Ectodermal cell (in vitro differentiated cells): ENCODE measurements around the gene NEIL1.
"Not testable (repeated sequence)": the region's sequence is repeated elsewhere in the genome, so short reads cannot be mapped to it uniquely, and the experiment has no call there.

Experiments used
- H3K27ac ChIP-seq: 2 replicates; pipeline ENCODE4 v1.7.0; 2013; ENCODE audit warnings: mild to moderate bottlenecking, low read depth, low read length; ENCODE audit not compliant: insufficient read depth, poor library complexity, severe bottlenecking
- H3K27me3 ChIP-seq: 2 replicates; pipeline ENCODE4 v1.7.0; 2013; ENCODE audit warnings: mild to moderate bottlenecking, low read length; ENCODE audit not compliant: insufficient read depth, control insufficient read depth, poor library complexity, severe bottlenecking
- H3K36me3 ChIP-seq: one replicate; pipeline ENCODE4 v1.7.0; 2013; ENCODE audit warnings: low read length; ENCODE audit not compliant: control insufficient read depth, insufficient read depth
- H3K4me1 ChIP-seq: one replicate; pipeline ENCODE4 v1.7.0; 2013; ENCODE audit warnings: low read length; ENCODE audit not compliant: control insufficient read depth, insufficient read depth
- H3K4me3 ChIP-seq: 2 replicates; pipeline ENCODE4 v1.7.0; 2013; ENCODE audit warnings: low read depth, low read length, control low read depth; ENCODE audit not compliant: insufficient read depth
- H3K9me3 ChIP-seq: 2 replicates; pipeline ENCODE4 v1.7.0; 2013; ENCODE audit warnings: mild to moderate bottlenecking, low read length, moderate library complexity; ENCODE audit not compliant: control insufficient read depth
- WGBS, 2 experiments: methylation state at CpG; one replicate each; pipeline ENCODE4 v1.1.7; 2013; ENCODE audit warnings: missing lambda C conversion rate in 2 of 2; 5-methylcytosine and 5-hydroxymethylcytosine counted together

Gene NEIL1

DNA sequence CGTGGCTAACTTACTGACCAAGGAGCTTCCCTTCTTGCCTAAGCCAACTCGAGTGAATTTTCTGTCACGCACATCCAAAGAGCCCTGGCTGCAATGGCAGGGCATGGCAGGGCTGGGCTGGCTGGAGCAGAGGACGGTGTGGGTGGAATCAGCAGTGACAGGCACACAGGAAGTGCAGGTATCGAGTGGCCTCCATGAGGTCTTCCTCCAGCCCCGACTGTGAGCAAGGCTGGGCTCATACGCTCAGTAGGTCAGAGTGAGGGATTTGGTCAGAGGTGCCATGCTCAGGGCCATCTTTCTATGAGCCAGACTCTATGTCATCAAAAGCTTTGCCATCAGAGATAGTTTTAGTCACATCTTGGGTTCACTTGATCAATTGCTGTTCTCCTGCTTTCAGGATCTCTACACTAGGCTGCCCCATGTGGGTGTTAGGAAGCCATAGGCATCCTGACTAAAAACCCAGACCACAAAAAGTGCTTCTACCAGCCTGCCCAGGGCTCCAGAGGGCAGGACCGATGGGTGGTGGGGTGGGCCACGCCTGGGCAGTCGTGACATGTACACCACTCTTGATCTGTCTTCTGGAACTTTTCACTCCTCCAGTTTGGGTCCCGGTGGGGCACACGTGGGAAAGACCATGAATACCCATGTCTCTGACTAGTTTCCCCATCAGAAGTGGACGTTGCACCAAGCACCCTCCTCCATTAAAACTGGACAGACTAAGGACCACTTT, 33.6 kb upstream of the NEIL1 start:
- peaks cover 2% of the 10 kb centered on the region for H3K27me3 ChIP-seq
- H3K9me3 ChIP-seq: no peaks in the 10 kb centered on the region
- H3K36me3 ChIP-seq: no peaks in the 10 kb centered on the region
- no peaks in the 10 kb centered on the region for H3K4me1 ChIP-seq
- no peak overlapping the region for H3K27ac ChIP-seq
- 92 to 93% methylated on average over 13 of the region's 13 CpGs for WGBS, 2 experiments
- H3K4me3 ChIP-seq: no peak overlapping the region

- no peaks in the 10 kb centered on the region for H3K9me3 ChIP-seq
- no peaks in the 10 kb centered on the region for H3K36me3 ChIP-seq
- H3K27me3 ChIP-seq: no peaks in the 10 kb centered on the region
- no peak overlapping the region for H3K27ac ChIP-seq
- no peaks in the 10 kb centered on the region for H3K4me1 ChIP-seq
- 86 to 87% methylated on average over 5 of the region's 5 CpGs for WGBS, 2 experiments
- H3K4me3 ChIP-seq: no peak overlapping the region
Observed at GRCh38 chr15:75314552-75315290, 32.1 kb upstream of the NEIL1 start.

- not testable (repeated sequence) for H3K27ac ChIP-seq, H3K4me3 ChIP-seq, H3K9me3 ChIP-seq, H3K27me3 ChIP-seq, H3K4me1 ChIP-seq, H3K36me3 ChIP-seq
- WGBS, 2 experiments: 86 to 92% methylated on average over 5 of the region's 5 CpGs
Observed at GRCh38 chr15:75319231-75319897, 27.5 kb upstream of the NEIL1 start.

DNA sequence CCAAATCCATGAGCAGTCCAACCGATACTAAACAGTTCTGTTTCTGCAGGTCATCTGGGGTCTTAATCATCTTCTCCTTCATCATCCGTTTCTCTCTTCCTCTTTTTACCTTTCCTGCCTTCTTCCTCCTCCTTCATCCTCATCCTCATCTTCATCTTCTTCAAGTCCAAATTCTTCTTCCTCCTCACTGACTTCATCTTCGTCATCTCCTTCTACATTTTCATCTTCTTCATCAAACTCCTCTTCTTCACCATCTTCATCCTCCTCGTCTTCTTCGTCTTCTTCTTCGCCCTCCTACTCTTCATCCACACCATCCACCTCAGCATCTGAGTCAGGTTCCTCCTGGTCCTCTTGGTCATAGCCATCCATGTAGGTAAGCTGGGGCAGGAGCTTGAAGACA, 25.1 kb upstream of the NEIL1 start:
- Histone ChIP-seq H3K27ac (no peak overlapping the region), H3K36me3 (no peaks in the 10 kb centered on the region), H3K9me3 (no peaks in the 10 kb centered on the region), H3K27me3 (no peaks in the 10 kb centered on the region), H3K4me1 (no peaks in the 10 kb centered on the region), H3K4me3 (no peak overlapping the region)
- WGBS, 2 experiments: 90 to 93% methylated on average over 6 of the region's 6 CpGs

- WGBS, 2 experiments: 81 to 93% methylated on average over 2 of the region's 4 CpGs
- H3K27ac ChIP-seq: no peak overlapping the region
- no peak overlapping the region for H3K4me3 ChIP-seq
- H3K36me3 ChIP-seq: no peaks in the 10 kb centered on the region
- H3K4me1 ChIP-seq: no peaks in the 10 kb centered on the region
- H3K9me3 ChIP-seq: no peaks in the 10 kb centered on the region
- H3K27me3 ChIP-seq: no peaks in the 10 kb centered on the region
Observed at GRCh38 chr15:75325922-75326321, 20.9 kb upstream of the NEIL1 start.

- H3K36me3 ChIP-seq: no peaks in the 10 kb centered on the region
- no peak overlapping the region for H3K4me3 ChIP-seq
- 87 to 90% methylated on average over 4 of the region's 4 CpGs for WGBS, 2 experiments
- no peaks in the 10 kb centered on the region for H3K4me1 ChIP-seq
- no peak overlapping the region for H3K27ac ChIP-seq
- H3K27me3 ChIP-seq: no peaks in the 10 kb centered on the region
- H3K9me3 ChIP-seq: no peaks in the 10 kb centered on the region
Observed at GRCh38 chr15:75327005-75327404, 19.8 kb upstream of the NEIL1 start.

GRCh38 chr15:75327491-75327890, 19.3 kb upstream of the NEIL1 start:
- Histone ChIP-seq H3K9me3 (no peaks in the 10 kb centered on the region), H3K4me3 (no peak overlapping the region), H3K4me1 (no peaks in the 10 kb centered on the region), H3K27ac (no peak overlapping the region), H3K36me3 (no peaks in the 10 kb centered on the region), H3K27me3 (no peaks in the 10 kb centered on the region)
- WGBS, 2 experiments: 90 to 92% methylated on average over 3 of the region's 3 CpGs

DNA sequence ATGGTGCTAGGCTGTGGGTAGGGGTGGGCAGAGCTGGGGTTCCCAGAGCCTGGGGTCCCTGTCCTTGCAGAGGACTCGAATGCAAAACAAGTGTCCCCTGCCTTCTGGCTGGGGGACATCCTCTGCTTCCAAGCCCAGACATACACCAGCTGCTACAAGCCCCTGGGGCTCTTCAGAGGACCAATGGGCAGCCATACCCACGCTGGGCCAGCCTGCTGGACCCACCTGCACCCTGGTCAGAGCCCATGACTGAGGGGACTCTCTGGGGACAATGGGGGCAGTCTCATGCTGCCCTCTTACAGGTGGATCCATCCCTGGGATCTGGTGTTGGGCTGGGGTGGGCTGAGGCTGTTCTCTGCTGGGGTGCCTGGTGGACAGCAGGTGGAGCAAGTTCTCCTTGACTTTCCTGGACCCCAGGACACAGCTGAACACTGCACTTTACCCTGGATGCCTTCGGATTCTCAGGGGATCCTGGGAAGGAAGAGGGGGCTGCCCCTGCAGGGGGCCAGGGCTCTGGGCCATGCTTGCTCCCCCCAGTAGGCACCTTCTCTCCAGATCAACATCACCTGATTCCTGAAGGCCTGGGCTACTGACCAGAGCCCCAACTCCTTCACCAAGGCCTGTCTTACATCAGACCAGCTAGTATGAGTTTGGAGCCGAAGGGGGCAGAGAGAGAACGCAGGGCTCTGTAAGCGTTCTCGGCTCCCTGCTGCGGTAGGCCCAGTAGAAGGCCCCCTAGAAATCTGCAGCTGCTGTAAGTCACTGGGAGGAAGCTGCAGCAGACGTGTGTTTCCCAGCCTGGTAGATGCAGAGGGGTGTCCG, 18.1 kb upstream of the NEIL1 start:
- Histone ChIP-seq H3K27me3 (no peaks in the 10 kb centered on the region), H3K36me3 (no peaks in the 10 kb centered on the region), H3K9me3 (no peaks in the 10 kb centered on the region), H3K4me1 (no peaks in the 10 kb centered on the region), H3K4me3 (no peak overlapping the region), H3K27ac (no peak overlapping the region)
- WGBS, 2 experiments: 88 to 89% methylated on average over 10 of the region's 10 CpGs

DNA sequence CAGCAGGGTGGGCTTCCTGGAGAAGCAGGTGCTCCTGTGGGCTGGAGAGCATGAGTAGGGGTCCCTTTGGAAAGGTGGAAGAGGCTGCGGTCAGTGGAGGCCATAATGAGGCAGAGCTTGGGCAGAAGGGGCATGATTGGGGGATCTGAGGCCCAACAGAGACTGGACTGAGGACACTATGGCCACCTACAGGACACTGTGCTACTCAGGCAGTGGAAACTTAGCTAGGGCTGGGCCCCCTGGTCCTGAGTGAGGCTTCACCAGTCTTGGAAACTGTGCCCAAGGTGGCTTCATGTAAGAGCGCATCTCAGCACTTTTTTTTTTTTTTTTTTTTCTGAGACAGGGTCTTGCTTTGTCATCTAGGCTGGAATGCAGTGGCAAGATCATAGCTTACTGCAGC, 17.3 kb upstream of the NEIL1 start:
- Histone ChIP-seq H3K27me3 (no peaks in the 10 kb centered on the region), H3K4me3 (no peak overlapping the region), H3K27ac (no peak overlapping the region), H3K36me3 (no peaks in the 10 kb centered on the region), H3K9me3 (no peaks in the 10 kb centered on the region), H3K4me1 (no peaks in the 10 kb centered on the region)
- WGBS, 2 experiments: 94 to 98% methylated on average over 2 of the region's 2 CpGs

- WGBS, 2 experiments: 84% methylated on average over 7 of the region's 7 CpGs
- H3K9me3 ChIP-seq, H3K4me1 ChIP-seq, H3K4me3 ChIP-seq, H3K27ac ChIP-seq, H3K27me3 ChIP-seq, H3K36me3 ChIP-seq: not testable (repeated sequence)
Observed at GRCh38 chr15:75332093-75332492, 14.7 kb upstream of the NEIL1 start.
